HG03280 (cell line): ENCODE data around the gene PHRF1.

Source experiments
- ATAC-seq: cut with Tn5 transposase; IDR thresholded peaks from one replicate; pipeline ENCODE4 v1.9.1; 2021; ENCODE audit warnings: mild to moderate bottlenecking, moderate library complexity; ENCODE audit not compliant: unreplicated experiment

PHRF1 gene

GRCh38 chr11:613369-613968, 37.2 kb downstream of the PHRF1 start:
- no peak for ATAC-seq

- ATAC-seq = no peak
Measured at GRCh38 chr11:614021-614622, 37.9 kb downstream of the PHRF1 start.

GRCh38 chr11:614623-615503, 38.6 kb downstream of the PHRF1 start:
- no peak for ATAC-seq

- peak; percentile 76 for ATAC-seq
Measured at GRCh38 chr11:615504-616319, 39.4 kb downstream of the PHRF1 start, which contains the start of gene IRF7. Gene IRF7 (minus strand): TSS chr11:615950. CDS start chr11:615364, 586 bp downstream.

GRCh38 chr11:616320-617198, 40.3 kb downstream of the PHRF1 start:
- no peak for ATAC-seq

GRCh38 chr11:617199-617911, 41.1 kb downstream of the PHRF1 start:
- ATAC-seq = no peak

GRCh38 chr11:617912-618682, 41.8 kb downstream of the PHRF1 start:
- ATAC-seq = no peak

- ATAC-seq = no peak
Measured at GRCh38 chr11:618856-619627, 42.8 kb downstream of the PHRF1 start.

GRCh38 chr11:619628-620050, 43.4 kb downstream of the PHRF1 start:
- ATAC-seq = no peak

GRCh38 chr11:620201-620600, 43.9 kb downstream of the PHRF1 start:
- no peak for ATAC-seq

- ATAC-seq = no peak
Measured at GRCh38 chr11:620935-621814, 44.9 kb downstream of the PHRF1 start.

GRCh38 chr11:621838-622237, 45.6 kb downstream of the PHRF1 start:
- ATAC-seq = no peak

GRCh38 chr11:623349-623869, 47.1 kb downstream of the PHRF1 start:
- no peak for ATAC-seq

- no peak for ATAC-seq
Measured at GRCh38 chr11:623999-624704, 47.9 kb downstream of the PHRF1 start.

GRCh38 chr11:624705-625635, 48.7 kb downstream of the PHRF1 start, which contains the start of gene CDHR5:
Gene CDHR5 (minus strand): TSS chr11:624955. CDS start chr11:624902, 53 bp downstream.
- ATAC-seq = no peak
